HepG2 (cell line): ENCODE results near the gene HNRNPR. TPM values are rescaled to one million over a fixed set of nuclear protein-coding genes. Genes with fewer than 3 reads are reported as not detected.
A peak's percentile ranks its signal among the peaks of the same experiment; 100 is the strongest.

Source experiments
- ATAC-seq: fragments of 200-7000 bp; cut with Tn5 transposase; 3 replicates; pipeline ENCODE4 v1.9.1; 2020; ENCODE audit warnings: mild to moderate bottlenecking, moderate library complexity
- BruUV-seq: library from RNA; stranded (reverse); fragments of 400-500 nt; replicated peaks from 2 replicates; lab custom pipeline; 2021; lab: Mats Ljungman, UMichigan
- CTCF ChIA-PET: fragments of 300-600 bp; formaldehyde crosslinking; extraction: SDS; loops from one replicate; lab custom pipeline; 2021; ENCODE audit warnings: low total read pairs, inconsistent platforms, low intra/inter-chr PET ratio; lab: Yijun Ruan, JAX
- POLR2A ChIA-PET: fragments of 350-600 bp; sonication (Branson Sonifier 250); formaldehyde crosslinking; loops from one replicate; lab custom pipeline; 2020; ENCODE audit warnings: antibody characterized with exemption, inconsistent platforms; lab: Yijun Ruan, JAX
- DNase-seq: peaks from one replicate; pipeline ENCODE4 v3.0.0-alpha.2; 2015; ENCODE audit warnings: low spot score
- FAIRE-seq: peaks from 3 replicates; lab custom pipeline; 2011; peaks lifted over from hg19 to GRCh38; lab: Jason Lieb, UNC
- H2AFZ ChIP-seq: one replicate; pipeline ENCODE4 v1.6.1; 2011; ENCODE audit warnings: low read length, inconsistent platforms
- H3K27ac ChIP-seq: fragments of 300-600 bp; 3 replicates; pipeline ENCODE4 v1.8.0; 2011; ENCODE audit warnings: mixed run types, mild to moderate bottlenecking, mixed read lengths, low read length, inconsistent platforms; ENCODE audit not compliant: insufficient read depth; ENCODE audit errors: extremely low read length
- H3K27me3 ChIP-seq, 2 experiments: fragments of 200-600 bp in 1 of 2; 2 replicates in 1 of 2; 3 replicates in 1 of 2; pipeline versions ENCODE4 v1.6.0 to v1.8.0; 2011; ENCODE audit warnings: low read length in 2 of 2, mild to moderate bottlenecking in 2 of 2, moderate library complexity in 2 of 2, inconsistent platforms in 1 of 2; ENCODE audit not compliant: insufficient read depth in 2 of 2, control insufficient read depth in 1 of 2
- H3K36me3 ChIP-seq, 2 experiments: fragments of 200-600 bp in 1 of 2; replicated peaks in 1 of 2; 2 replicates in 1 of 2; 3 replicates in 1 of 2; pipeline versions ENCODE4 v1.5.1 to v1.8.0; 2011; ENCODE audit warnings: low read length in 2 of 2, inconsistent platforms in 1 of 2; ENCODE audit not compliant: insufficient read depth in 2 of 2, control insufficient read depth in 1 of 2
- H3K4me1 ChIP-seq: 2 replicates; pipeline ENCODE4 v1.5.1; 2012; ENCODE audit warnings: low read length, inconsistent platforms; ENCODE audit not compliant: insufficient read depth
- H3K4me2 ChIP-seq: 2 replicates; pipeline ENCODE4 v1.6.0; 2011; ENCODE audit warnings: low read depth, low read length, inconsistent platforms
- H3K4me3 ChIP-seq, 3 experiments: fragments of 200-600 bp in 1 of 3; sonication (generic), shearing (Covaris generic) in 1 of 3; replicated peaks in 1 of 3; 2 replicates each; pipeline ENCODE4 v1.5.1; 2011 to 2016; ENCODE audit warnings: low read length in 3 of 3, inconsistent platforms in 2 of 3, low read depth in 2 of 3, mild to moderate bottlenecking in 2 of 3, control low read depth in 1 of 3, mixed read lengths in 1 of 3; ENCODE audit not compliant: insufficient read depth in 1 of 3
- H3K79me2 ChIP-seq: one replicate; pipeline ENCODE4 v1.6.1; 2011; ENCODE audit warnings: low read length, inconsistent platforms; ENCODE audit not compliant: insufficient read depth
- H3K9ac ChIP-seq: 2 replicates; pipeline ENCODE4 v1.6.0; 2011; ENCODE audit warnings: mild to moderate bottlenecking, low read depth, low read length, inconsistent platforms; ENCODE audit not compliant: insufficient read depth
- H3K9me3 ChIP-seq: 2 replicates; pipeline ENCODE4 v1.5.1; 2012; ENCODE audit warnings: mild to moderate bottlenecking, low read length
- H4K20me1 ChIP-seq: 2 replicates; pipeline ENCODE4 v1.6.0; 2011; ENCODE audit warnings: inconsistent platforms, mild to moderate bottlenecking, low read length, moderate library complexity; ENCODE audit not compliant: insufficient read depth
- AGO2 ChIP-seq: fragments of 200-400 bp; formaldehyde crosslinking; optimal IDR thresholded peaks from 2 replicates; pipeline ENCODE3; 2017; ENCODE audit warnings: mild to moderate bottlenecking, low read depth, low read length, moderate library complexity
- CHCHD3 ChIP-seq: sonication (generic); formaldehyde crosslinking; IDR thresholded peaks from 2 replicates; pipeline ENCODE4 v1.8.0; 2022; ENCODE audit warnings: mild to moderate bottlenecking, missing genetic modification reagents, moderate library complexity
- MAX ChIP-seq: IDR thresholded peaks from 2 replicates; pipeline ENCODE4 v1.6.1; 2012; ENCODE audit warnings: inconsistent platforms
- SETDB1 ChIP-seq: sonication (generic); formaldehyde crosslinking; IDR thresholded peaks from 2 replicates; pipeline ENCODE4 v1.5.1; 2020; ENCODE audit warnings: missing genetic modification reagents, mild to moderate bottlenecking, borderline replicate concordance
- SSRP1 ChIP-seq: IDR thresholded peaks from 2 replicates; pipeline ENCODE4 v1.6.1; 2016; ENCODE audit warnings: control low read depth
- TERF1 ChIP-seq: sonication (generic); formaldehyde crosslinking; IDR thresholded peaks from 2 replicates; pipeline ENCODE4 v1.8.0; 2022; ENCODE audit warnings: mild to moderate bottlenecking, missing genetic modification reagents, moderate library complexity
- ZFAT ChIP-seq: sonication (generic); formaldehyde crosslinking; conservative IDR thresholded peaks from 2 replicates; pipeline ENCODE4 v1.8.1; 2023; ENCODE audit warnings: missing genetic modification reagents, inconsistent platforms
- ZFX ChIP-seq: sonication (generic); formaldehyde crosslinking; IDR thresholded peaks from 2 replicates; pipeline ENCODE4 v1.4.0; 2020; ENCODE audit warnings: mild to moderate bottlenecking, low read depth, missing genetic modification reagents, moderate library complexity
- ZNF180 ChIP-seq: sonication (generic); formaldehyde crosslinking; IDR thresholded peaks from 2 replicates; pipeline ENCODE4 v1.4.0; 2020; ENCODE audit warnings: low read depth, missing genetic modification reagents, borderline replicate concordance
- ZNF280D ChIP-seq: sonication (generic); formaldehyde crosslinking; IDR thresholded peaks from 2 replicates; pipeline ENCODE4 v1.5.1; 2020; ENCODE audit warnings: mild to moderate bottlenecking, missing genetic modification reagents
- ZNF790 ChIP-seq: sonication (generic); formaldehyde crosslinking; IDR thresholded peaks from 2 replicates; pipeline ENCODE4 v1.8.0; 2022; ENCODE audit warnings: missing genetic modification reagents, mild to moderate bottlenecking, borderline replicate concordance
- WGBS: methylation state at CpG from one replicate; pipeline ENCODE4 v1.1.6; 2017; ENCODE audit warnings: low lambda C conversion rate; 5-methylcytosine and 5-hydroxymethylcytosine counted together
- in situ Hi-C: cut with HindIII; loops from 2 replicates; pipeline ENCODE4 v1.10.0; 2017; ENCODE audit warnings: low pct_unique_long_range_greater_than_20kb; ENCODE audit not compliant: extremely low pct_ligation_motif_present
- intact Hi-C: fragments of 100-400 bp; cut with micrococcal nuclease; formaldehyde crosslinking; loops from one replicate; pipeline ENCODE4 v1.10.0; 2022; ENCODE audit not compliant: unreplicated experiment
- polyA plus RNA-seq, 8 experiments: library from polyadenylated mRNA; depleted of rRNA in 3 of 8; stranded (reverse) in 7 of 8; unstranded in 1 of 8; fragments of >200 nt; fragmentation: Illumina TruSeq in 4 of 8; extraction: Trizol in 4 of 8; gene quantifications; 2 replicates each; pipeline versions ENCODE4 v1.2.1 to v1.2.3, GENCODE V29; 2011 to 2016; ENCODE audit warnings: low read depth in 4 of 8, missing spikeins in 1 of 8, mixed read lengths in 1 of 8; ENCODE audit not compliant: insufficient read depth in 1 of 8
- total RNA-seq, 5 experiments: library from RNA; depleted of rRNA; stranded (reverse); fragments of >200 nt; fragmentation: Illumina TruSeq; extraction: Trizol; gene quantifications; 2 replicates each; pipeline ENCODE4 v1.2.3, GENCODE V29; 2016; ENCODE audit warnings: low read depth in 1 of 5

Gene HNRNPR
- total and polyA plus RNA-seq, 2 of the 13 experiments (the other 11 are each of a cell fraction or from before 2014, with no cell fraction given), result 133 to 216 TPM

GRCh38 chr1:23370330-23370708 is 26.2 kb upstream of the HNRNPR start:
- BruUV-seq, result no TSS peak
- peak overlapping the region; percentile 92 to 99 (median 93); a peak in 5 of 6 replicates for H3K4me3 ChIP-seq
- TF ChIP-seq SSRP1 (CRISPR knock-in tag) (no peak), SETDB1 (CRISPR knock-in tag) (no peak), CHCHD3 (CRISPR knock-in tag) (no peak), TERF1 (no peak), MAX (no peak), ZNF790 (no peak), ZFAT (no peak), ZFX (CRISPR knock-in tag) (no peak), ZNF180 (no peak), AGO2 (no peak), ZNF280D (CRISPR knock-in tag) (no peak)
- CTCF ChIA-PET, result no interaction called here
- H3K4me1 ChIP-seq, result peaks cover 52% of the 10 kb centered on the region
- peak overlapping the region; percentile 97 for H3K4me2 ChIP-seq
- H3K9me3 ChIP-seq, result no peaks in the 10 kb centered on the region
- peak overlapping the region; percentile 96; the same call in 1 of the 2 replicates for H3K9ac ChIP-seq
- no peak overlapping the region for H2AFZ ChIP-seq
- in situ Hi-C loops (no loop called here), intact Hi-C loops (no loop called here)
- 92% methylated on average over 5 of the region's 5 CpGs for WGBS
- DNase-seq (no peak), FAIRE-seq (no peak), ATAC-seq (no peak)
- POLR2A ChIA-PET, result interaction anchor here (3.5 kb wide), 1 partner anchor 25 kb away, joined by 130 read pairs; the partner anchor contains the start of gene HNRNPR
- peaks cover 30% of the 10 kb centered on the region for H3K79me2 ChIP-seq
- no peaks in the 10 kb centered on the region; a peak in 1 of 5 replicates for H3K27me3 ChIP-seq
- no peaks in the 10 kb centered on the region for H4K20me1 ChIP-seq
- H3K27ac ChIP-seq, result peak overlapping the region; percentile 96
- H3K36me3 ChIP-seq, result no peaks in the 10 kb centered on the region; a peak in 2 of 5 replicates
